HG03159 (cell line): ENCODE results near the gene PIM2.
"Not testable (repeated sequence)": the region's sequence is repeated elsewhere in the genome, so short reads cannot be mapped to it uniquely, and the experiment has no call there.

Experiments
- ATAC-seq: cut with Tn5 transposase; IDR thresholded peaks from one replicate; pipeline ENCODE4 v1.9.1; 2021; ENCODE audit warnings: mild to moderate bottlenecking, moderate library complexity; ENCODE audit not compliant: unreplicated experiment

The PIM2 gene

GRCh38 chrX:48883729-48884128, 35.1 kb downstream of the PIM2 start:
- ATAC-seq = no peak

GRCh38 chrX:48876944-48877343, 41.9 kb downstream of the PIM2 start:
- ATAC-seq = not testable (repeated sequence)

- ATAC-seq = not testable (repeated sequence)
These were observed 46.8 kb downstream of the PIM2 start for GRCh38 chrX:48872017-48872416.

- ATAC-seq = no peak
These were observed 54.6 kb downstream of the PIM2 start for GRCh38 chrX:48864210-48864609.
